HG03196 (cell line): ENCODE data around the gene IFT22.
"Not testable (repeated sequence)": the region's sequence is repeated elsewhere in the genome, so short reads cannot be mapped to it uniquely, and the experiment has no call there.

Experiments used
- ATAC-seq: cut with Tn5 transposase; IDR thresholded peaks from one replicate; pipeline ENCODE4 v1.9.1; 2021; ENCODE audit not compliant: unreplicated experiment

Gene IFT22

DNA sequence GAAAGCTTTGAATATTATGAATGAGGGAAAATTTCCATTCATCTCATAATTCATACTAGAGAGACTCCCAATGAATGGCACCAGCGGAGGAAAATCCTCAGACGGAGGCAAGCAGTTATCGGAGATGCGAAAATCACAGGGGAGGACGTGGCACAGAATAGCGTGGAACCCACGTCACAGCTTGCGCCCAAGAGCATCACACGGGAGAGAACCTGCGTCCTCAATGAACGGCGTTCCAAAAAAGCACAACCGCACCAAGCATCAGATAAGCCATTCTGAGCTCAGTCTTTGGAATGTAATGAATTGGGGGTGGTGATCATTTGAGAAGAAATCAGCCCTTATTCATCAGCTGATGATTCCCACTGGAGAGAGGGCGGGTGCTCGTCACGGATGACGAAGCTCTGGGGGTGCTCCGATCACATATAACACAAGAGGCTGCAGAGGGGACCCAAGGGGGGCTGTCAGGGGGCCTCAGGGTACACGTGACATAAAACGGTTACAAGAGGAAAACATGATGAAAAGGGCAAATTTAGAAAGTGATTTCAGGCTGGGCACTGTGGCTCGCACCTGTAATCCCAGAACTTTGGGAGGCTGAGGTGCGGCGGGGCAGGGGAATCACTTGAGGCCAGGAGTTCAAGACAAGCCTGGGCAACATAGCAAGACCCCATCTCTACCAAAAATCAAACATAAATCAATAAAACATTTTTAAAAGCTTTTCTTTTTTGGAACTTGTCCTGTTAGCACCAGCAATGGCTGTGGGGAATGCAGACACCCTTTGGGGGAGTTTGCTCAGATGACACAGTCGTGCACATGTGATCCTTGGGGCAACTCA lies 42.9 kb downstream of the IFT22 start:
- no peak for ATAC-seq

- ATAC-seq: no peak
Measured at GRCh38 chr7:101277155-101277554, 44.5 kb downstream of the IFT22 start.

- ATAC-seq: no peak
Measured at GRCh38 chr7:101273206-101273605, 48.4 kb downstream of the IFT22 start.

- ATAC-seq: no peak
Measured at GRCh38 chr7:101271021-101271420, 50.6 kb downstream of the IFT22 start.

DNA sequence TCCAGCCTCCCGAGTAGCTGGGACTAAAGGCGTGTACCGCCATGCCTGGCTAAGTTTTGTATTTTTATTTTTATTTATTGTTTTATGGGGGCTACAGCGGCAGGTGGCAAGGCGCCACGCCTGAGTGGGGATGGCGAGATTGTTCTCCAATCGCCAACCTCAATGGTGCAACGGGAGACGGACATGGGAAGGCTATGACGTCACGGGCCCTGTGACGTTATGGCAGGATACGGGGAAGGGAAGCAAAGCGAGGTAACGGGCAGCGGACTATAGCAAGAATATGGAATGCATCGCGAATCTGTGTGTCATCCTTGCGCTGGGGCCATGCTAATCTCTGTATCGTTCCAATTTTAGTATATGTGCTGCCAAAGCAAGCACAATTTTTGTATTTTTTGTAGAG lies 51.9 kb downstream of the IFT22 start:
- no peak for ATAC-seq

- ATAC-seq: no peak
Measured at GRCh38 chr7:101265622-101266516, 55.7 kb downstream of the IFT22 start.

- not testable (repeated sequence) for ATAC-seq
Measured at GRCh38 chr7:101264102-101264706, 57.4 kb downstream of the IFT22 start.
